ENCODE data around the gene ARPP19. TPM values are rescaled to one million over a fixed set of nuclear protein-coding genes. Genes with fewer than 3 reads are reported as not detected.
"Not testable (repeated sequence)": the region's sequence is repeated elsewhere in the genome, so short reads cannot be mapped to it uniquely, and the experiment has no call there.

Gene ARPP19
- total RNA-seq, 1 experiment from 2014 or later = 372 TPM

- DNase-seq (ENCODE audit: low read depth) = no peak
Measured at GRCh38 chr15:52514482-52514881, 54.3 kb downstream of the ARPP19 start.

GRCh38 chr15:52512869-52513268 is 56.0 kb downstream of the ARPP19 start:
- not testable (repeated sequence) for DNase-seq (ENCODE audit: low read depth)

GRCh38 chr15:52511084-52511483 is 57.7 kb downstream of the ARPP19 start:
- no peak for DNase-seq (ENCODE audit: low read depth)

- no peak for DNase-seq (ENCODE audit: low read depth)
Measured at GRCh38 chr15:52509500-52510245, 59.2 kb downstream of the ARPP19 start.

GRCh38 chr15:52506549-52506948 is 62.3 kb downstream of the ARPP19 start:
- DNase-seq (ENCODE audit: low read depth) = no peak

DNA sequence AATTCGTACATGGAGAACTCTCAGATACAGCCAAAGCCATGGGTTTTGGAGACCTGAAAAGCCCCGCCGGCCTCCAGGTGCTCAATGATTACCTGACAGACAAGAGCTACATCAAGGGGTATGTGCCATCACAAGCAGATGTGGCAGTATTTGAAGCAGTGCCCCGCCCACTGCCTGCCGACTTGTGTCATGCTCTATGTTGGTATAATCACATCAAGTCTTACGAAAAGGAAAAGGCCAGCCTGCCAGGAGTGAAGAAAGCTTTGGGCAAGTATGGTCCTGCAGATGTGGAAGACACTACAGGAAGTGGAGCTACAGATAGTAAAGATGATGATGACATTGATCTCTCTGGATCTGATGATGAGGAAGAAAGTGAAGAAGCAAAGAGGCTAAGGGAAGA is 63.7 kb downstream of the ARPP19 start:
- DNase-seq (ENCODE audit: low read depth) = no peak

DNA sequence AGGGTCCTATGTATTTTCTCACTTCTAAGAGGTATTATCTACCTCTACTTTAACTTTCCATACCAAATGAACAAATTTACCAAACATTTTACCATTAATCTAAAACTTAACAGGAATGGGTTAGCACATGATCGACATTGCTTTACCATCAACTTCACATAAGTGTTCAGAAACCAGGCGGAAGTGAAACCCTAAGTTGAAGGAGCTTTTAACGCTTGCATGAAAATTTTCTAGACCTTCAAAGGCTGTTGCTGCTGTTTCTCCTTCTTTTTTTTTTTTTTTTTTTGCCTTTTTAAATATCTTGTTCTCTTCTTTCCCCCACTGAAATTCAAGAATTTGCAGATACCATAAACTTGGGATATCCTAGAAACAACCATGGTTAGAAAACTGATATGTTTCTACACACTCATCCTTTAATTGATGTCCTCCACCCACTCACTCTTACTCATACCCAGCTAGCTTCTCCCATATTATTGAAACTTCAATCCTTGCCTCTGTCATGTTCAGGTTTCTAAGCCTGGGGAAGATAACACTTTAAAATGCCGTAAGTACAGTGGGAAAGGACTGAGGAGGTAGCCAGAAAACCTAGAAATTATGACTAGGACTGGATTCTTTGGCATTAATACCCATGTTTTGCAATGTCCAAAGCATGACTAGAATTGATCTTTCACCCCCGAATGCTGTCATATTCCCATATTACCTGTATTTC is 64.9 kb downstream of the ARPP19 start:
- DNase-seq (ENCODE audit: low read depth) = peak; percentile 77

DNA sequence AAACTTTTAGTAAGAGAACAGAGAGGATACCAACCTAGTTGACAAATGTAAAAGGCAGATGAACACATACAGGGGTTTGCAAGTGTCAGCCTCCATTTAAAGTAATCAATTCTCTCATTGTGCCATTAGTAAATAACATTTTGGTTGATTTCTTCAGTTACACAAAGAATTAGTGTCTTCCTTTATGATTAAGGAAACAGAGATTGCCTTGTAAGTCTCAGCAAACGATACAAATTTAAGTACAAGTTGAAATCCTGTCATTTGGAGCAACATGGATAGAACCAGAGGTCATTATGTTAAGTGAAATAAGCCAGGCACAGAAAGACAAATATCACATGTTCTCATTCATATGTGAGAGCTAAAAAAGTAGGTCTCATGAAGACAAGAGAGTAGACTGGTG is 66.2 kb downstream of the ARPP19 start:
- DNase-seq (ENCODE audit: low read depth) = no peak

DNA sequence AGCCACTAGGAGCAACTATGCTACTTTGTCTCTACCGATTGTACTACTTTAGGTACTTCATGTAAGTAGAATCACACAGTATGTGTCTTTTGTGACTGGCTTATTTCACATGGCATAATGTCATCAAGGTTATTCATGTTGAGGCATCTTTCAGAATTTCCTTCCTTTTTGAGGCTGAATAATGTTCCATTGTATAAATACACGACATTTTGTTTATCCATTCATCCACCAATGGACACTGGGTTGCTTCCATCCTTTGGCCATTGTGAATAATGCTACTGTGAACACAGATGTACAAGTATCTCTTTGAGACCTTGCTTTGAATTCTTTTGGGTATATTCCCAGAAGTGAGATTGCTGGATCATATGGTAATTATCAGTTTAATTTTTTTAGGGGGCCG is 69.3 kb downstream of the ARPP19 start:
- DNase-seq (ENCODE audit: low read depth) = no peak

- DNase-seq (ENCODE audit: low read depth) = no peak
Measured at GRCh38 chr15:52498706-52499105, 70.1 kb downstream of the ARPP19 start.

Other genes with a start within 250 kb of the ARPP19 start
- gene MYO5A, start 40.1 kb downstream of the ARPP19 start, total RNA-seq (2014; rRNA removed; shearing (Covaris generic)) = 57.4 and 60.8 TPM in 2 replicates
- 9.7 and 12.2 TPM in 2 replicates for gene ATOSA, start 110.4 kb upstream of the ARPP19 start, total RNA-seq (2014; rRNA removed; shearing (Covaris generic))
- gene ONECUT1, start 221.3 kb upstream of the ARPP19 start, total RNA-seq (2014; rRNA removed; shearing (Covaris generic)) = 0.18 TPM in 1 of 2 replicates, not detected in the other